ENCODE results near the gene ZSWIM7. TPM values are rescaled to one million over a fixed set of nuclear protein-coding genes. Genes with fewer than 3 reads are reported as not detected.
"Not testable (repeated sequence)": the region's sequence is repeated elsewhere in the genome, so short reads cannot be mapped to it uniquely, and the experiment has no call there.

Gene ZSWIM7
- polyA plus RNA-seq, 12 donors, result 28.4 to 51.1 (median 37.8) TPM; not detected in 1

DNA sequence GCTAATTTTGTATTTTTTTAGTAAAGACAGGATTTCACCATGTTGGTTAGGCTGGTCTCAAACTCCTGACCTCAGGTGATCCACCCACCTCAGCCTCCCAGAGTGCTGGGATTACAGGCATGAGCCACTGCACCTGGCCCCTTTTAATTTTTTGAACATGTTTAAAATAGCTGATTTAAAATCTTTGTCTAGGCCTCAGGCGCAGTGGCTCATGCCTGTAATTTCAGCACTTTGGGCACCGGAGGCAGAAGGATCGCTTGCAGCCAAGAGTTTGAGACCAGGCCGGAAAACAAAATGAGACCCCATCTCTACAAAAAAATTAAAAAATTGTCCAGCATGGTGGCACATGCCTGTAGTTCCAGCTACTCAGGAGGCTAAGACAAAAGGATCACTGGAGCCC is 63.0 kb downstream of the ZSWIM7 start:
- not testable (repeated sequence) for DNase-seq

DNA sequence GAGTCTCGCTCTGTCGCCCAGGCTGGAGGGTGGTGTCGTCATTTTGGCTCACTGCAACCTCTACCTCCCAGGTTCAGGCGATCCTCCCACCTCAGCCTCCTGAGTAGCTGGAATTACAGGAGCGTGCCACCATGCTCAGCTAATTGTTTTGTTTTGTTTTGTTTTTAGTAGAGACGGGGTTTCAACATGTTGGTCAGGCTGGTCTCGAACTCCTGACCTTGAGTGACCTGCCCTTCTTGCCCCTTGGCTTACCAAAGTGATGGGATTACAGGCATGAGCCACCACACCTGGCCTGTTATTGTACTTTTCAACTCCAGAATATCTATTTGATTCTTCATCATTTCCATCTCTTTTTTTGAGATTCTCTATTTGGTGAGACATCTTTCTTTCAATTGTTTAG is 63.6 kb downstream of the ZSWIM7 start:
- DNase-seq, result no peak

DNA sequence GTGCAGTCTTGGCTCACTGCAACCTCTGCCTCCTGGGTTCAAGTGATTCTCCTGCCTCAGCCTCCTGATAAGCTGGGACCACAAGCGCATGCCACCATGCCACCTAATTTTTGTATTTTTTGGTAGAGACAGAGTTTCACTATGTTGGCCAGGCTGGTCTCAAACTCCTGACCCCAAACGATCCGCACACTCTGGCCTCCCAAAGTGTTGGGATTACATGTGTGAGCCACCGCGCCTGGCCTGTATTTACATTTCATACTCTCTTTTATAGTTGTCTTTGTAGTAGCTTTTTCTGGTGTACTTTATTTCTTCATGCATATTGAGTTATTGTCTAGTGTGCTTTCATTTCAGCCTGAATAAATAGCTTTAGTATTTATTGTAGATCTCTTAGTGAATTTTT is 64.6 kb downstream of the ZSWIM7 start:
- DNase-seq, result no peak

DNA sequence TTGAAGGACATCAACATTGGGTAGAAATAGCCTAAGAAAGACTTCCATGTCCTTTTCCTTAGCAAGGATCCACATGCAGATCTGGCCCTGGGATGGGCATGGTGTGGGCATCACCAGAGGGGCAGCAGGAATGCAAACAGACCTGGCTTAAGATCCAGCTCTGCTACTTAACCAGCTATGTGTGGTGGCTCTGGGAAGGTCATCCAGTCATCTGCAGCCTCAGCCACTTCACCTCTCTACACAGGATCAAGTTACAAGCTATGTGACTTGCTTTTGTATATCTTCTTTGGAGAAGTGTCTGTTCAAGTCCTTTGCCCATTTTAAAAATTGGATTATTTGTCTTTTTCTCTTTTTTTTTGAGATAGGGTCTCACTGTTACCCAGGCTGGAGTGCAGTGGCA is 68.1 kb downstream of the ZSWIM7 start:
- no peak for DNase-seq

DNA sequence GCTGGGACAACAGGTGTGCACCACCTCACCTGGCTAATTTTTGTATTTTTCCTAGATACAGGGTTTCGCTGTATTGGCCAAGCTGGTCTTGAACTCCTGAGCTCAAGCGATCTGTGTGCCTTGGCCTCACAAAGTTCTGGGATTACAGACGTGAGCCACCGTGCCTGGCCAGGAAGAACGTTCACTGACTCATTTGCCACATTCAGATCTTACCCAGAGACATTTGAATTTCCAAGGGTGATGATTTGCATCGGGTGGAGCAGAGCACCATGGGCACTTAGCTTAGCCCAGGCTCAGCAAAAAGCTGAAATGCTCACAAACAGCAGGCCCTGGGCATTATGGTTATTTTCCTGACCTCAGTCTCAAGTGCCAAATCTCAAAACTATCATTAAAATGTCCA is 69.1 kb downstream of the ZSWIM7 start:
- DNase-seq, result no peak

DNA sequence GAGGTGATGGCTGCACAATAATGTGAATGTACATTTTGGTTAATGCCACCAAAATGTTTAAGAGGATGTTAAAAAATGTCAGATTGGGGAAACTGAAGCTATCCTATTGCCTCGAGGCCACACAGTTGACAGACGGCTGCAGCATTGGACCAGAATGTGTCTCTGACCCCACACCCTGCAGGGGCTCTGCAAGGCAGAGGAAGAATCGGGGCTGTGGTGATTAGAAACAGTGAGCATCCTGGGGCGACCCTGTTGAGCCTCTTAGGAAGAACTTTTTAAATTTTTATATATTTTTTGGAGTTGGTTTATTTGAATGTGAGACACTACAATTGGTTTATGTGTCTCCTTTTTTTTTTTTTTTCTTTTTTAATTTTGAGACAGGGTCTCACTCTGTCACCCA is 69.6 kb downstream of the ZSWIM7 start:
- DNase-seq, result no peak

DNA sequence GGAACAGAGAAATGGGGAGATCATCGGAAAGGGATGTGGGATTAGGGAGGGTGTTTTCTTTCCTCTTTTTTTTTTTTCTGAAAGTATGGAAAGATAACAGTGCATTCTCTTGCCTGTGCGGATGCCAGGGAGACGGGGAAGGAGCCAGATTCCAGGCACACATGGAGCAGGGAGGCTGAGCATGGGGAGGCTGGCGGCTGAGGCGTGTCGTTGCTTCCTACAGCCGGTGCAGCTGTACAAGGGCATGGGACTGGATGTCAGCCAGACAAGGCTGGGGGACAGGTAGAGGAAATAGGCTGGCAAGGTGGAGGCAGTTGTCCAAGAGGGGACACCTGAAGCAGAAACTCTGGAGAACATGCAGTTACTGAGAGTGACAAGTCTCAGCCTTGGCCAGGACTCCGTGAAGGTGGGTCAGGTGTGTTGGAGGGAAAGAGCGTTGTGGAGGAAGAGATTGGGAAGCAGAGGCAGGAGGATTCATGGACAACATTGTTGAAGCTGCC is 71.2 kb downstream of the ZSWIM7 start:
- no peak for DNase-seq

Other genes with a start within 250 kb of the ZSWIM7 start
- 1 to 10 TPM in 10 of 12 donors, not detected in 2; 1.9 to 8.4 (median 4.3) TPM for gene ADORA2B, start 54.6 kb downstream of the ZSWIM7 start, polyA plus RNA-seq (ENCODE audit: insufficient read length in 12 of 12)
- gene TTC19, start 120 bp upstream of the ZSWIM7 start, polyA plus RNA-seq (ENCODE audit: insufficient read length in 12 of 12), result 10 to 100 TPM in 11 of 12 donors, not detected in 1; 13.0 to 37.8 (median 26.9) TPM
- gene NCOR1, start 215.8 kb upstream of the ZSWIM7 start, polyA plus RNA-seq (ENCODE audit: insufficient read length in 12 of 12), result 10 to 100 TPM in 11 of 12 donors, not detected in 1; 55.1 to 84.4 (median 67.2) TPM
- 10 to 100 TPM in 11 of 12 donors, not detected in 1; 10.7 to 39.3 (median 17.0) TPM for gene PIGL, start 217.5 kb upstream of the ZSWIM7 start, polyA plus RNA-seq (ENCODE audit: insufficient read length in 12 of 12)